ENCODE measurements around the gene SYNJ2BP. TPM values are rescaled to one million over a fixed set of nuclear protein-coding genes. Genes with fewer than 3 reads are reported as not detected.

The SYNJ2BP gene
- total RNA-seq, 1 donor from 2014 or later, result 35.7 TPM

GRCh38 chr14:70401643-70402042 lies 15.2 kb downstream of the SYNJ2BP start:
- Histone ChIP-seq H3K4me3 (ENCODE audit: insufficient read depth, low read depth, low read length) (no peak overlapping the region), H2AFZ (ENCODE audit: low read depth, low read length) (no peak overlapping the region), H3K27ac (ENCODE audit: low read depth, low read length) (no peak overlapping the region), H3K4me2 (ENCODE audit: low read length) (no peak overlapping the region), H3K9me3 (ENCODE audit: insufficient read depth, low read depth, low read length) (no peaks in the 10 kb centered on the region), H3K79me2 (ENCODE audit: insufficient read depth, low read length) (peaks cover 9% of the 10 kb centered on the region), H4K20me1 (ENCODE audit: insufficient read depth, low read length) (peaks cover 8% of the 10 kb centered on the region), H3K4me1 (ENCODE audit: insufficient read depth, low read length) (no peaks in the 10 kb centered on the region), H3K36me3 (ENCODE audit: insufficient read depth, low read length) (peaks cover 2% of the 10 kb centered on the region), H3K27me3 (ENCODE audit: insufficient read depth, low read length) (no peaks in the 10 kb centered on the region), H3K9ac (ENCODE audit: low read length) (no peak overlapping the region)
- peaks cover 4% of the 10 kb centered on the region for H3K9me3 Mint-ChIP-seq (ENCODE audit: unreplicated experiment)
- no peak for TF ChIP-seq CTCF (IDR thresholded peaks at IDR 0.05; ENCODE audit: insufficient read depth, low read depth, low read length)
- no peak for TF ChIP-seq EZH2 (IDR thresholded peaks at IDR 0.05; ENCODE audit: insufficient read depth, low read length)
- H3K36me3 Mint-ChIP-seq (ENCODE audit: low read depth, unreplicated experiment), result peaks cover 9% of the 10 kb centered on the region
- FAIRE-seq (no peak), DNase-seq (ENCODE audit: low read depth) (no peak)
- no peaks in the 10 kb centered on the region for H3K27me3 Mint-ChIP-seq (ENCODE audit: low read depth, unreplicated experiment)
- no peak overlapping the region for H3K27ac Mint-ChIP-seq (ENCODE audit: unreplicated experiment)
- no peaks in the 10 kb centered on the region for H3K4me1 Mint-ChIP-seq (ENCODE audit: low read depth, unreplicated experiment)
- no peak overlapping the region for H3K4me3 Mint-ChIP-seq (ENCODE audit: unreplicated experiment)

- TF ChIP-seq CTCF (IDR thresholded peaks at IDR 0.05; ENCODE audit: insufficient read depth, low read depth, low read length), result no peak
- TF ChIP-seq EZH2 (IDR thresholded peaks at IDR 0.05; ENCODE audit: insufficient read depth, low read length), result no peak
- Histone ChIP-seq H3K4me3 (ENCODE audit: insufficient read depth, low read depth, low read length) (no peak overlapping the region), H3K4me2 (ENCODE audit: low read length) (no peak overlapping the region), H3K4me1 (ENCODE audit: insufficient read depth, low read length) (no peaks in the 10 kb centered on the region), H3K36me3 (ENCODE audit: insufficient read depth, low read length) (peaks cover 2% of the 10 kb centered on the region), H4K20me1 (ENCODE audit: insufficient read depth, low read length) (peaks cover 4% of the 10 kb centered on the region), H3K27me3 (ENCODE audit: insufficient read depth, low read length) (no peaks in the 10 kb centered on the region), H3K9me3 (ENCODE audit: insufficient read depth, low read depth, low read length) (no peaks in the 10 kb centered on the region), H3K9ac (ENCODE audit: low read length) (no peak overlapping the region), H3K79me2 (ENCODE audit: insufficient read depth, low read length) (no peaks in the 10 kb centered on the region), H3K27ac (ENCODE audit: low read depth, low read length) (no peak overlapping the region), H2AFZ (ENCODE audit: low read depth, low read length) (no peak overlapping the region)
- no peaks in the 10 kb centered on the region for H3K4me1 Mint-ChIP-seq (ENCODE audit: low read depth, unreplicated experiment)
- H3K27ac Mint-ChIP-seq (ENCODE audit: unreplicated experiment), result no peak overlapping the region
- peaks cover 4% of the 10 kb centered on the region for H3K9me3 Mint-ChIP-seq (ENCODE audit: unreplicated experiment)
- DNase-seq (ENCODE audit: low read depth) (no peak), FAIRE-seq (no peak)
- H3K4me3 Mint-ChIP-seq (ENCODE audit: unreplicated experiment), result no peak overlapping the region
- peaks cover 9% of the 10 kb centered on the region for H3K36me3 Mint-ChIP-seq (ENCODE audit: low read depth, unreplicated experiment)
- H3K27me3 Mint-ChIP-seq (ENCODE audit: low read depth, unreplicated experiment), result no peaks in the 10 kb centered on the region
Observed at GRCh38 chr14:70398706-70399431, 18.0 kb downstream of the SYNJ2BP start.

GRCh38 chr14:70398280-70398679 lies 18.6 kb downstream of the SYNJ2BP start:
- no peak overlapping the region for H2AFZ ChIP-seq (ENCODE audit: low read depth, low read length)
- H3K9ac ChIP-seq (ENCODE audit: low read length), result no peak overlapping the region
- H3K79me2 ChIP-seq (ENCODE audit: insufficient read depth, low read length), result no peaks in the 10 kb centered on the region
- peaks cover 6% of the 10 kb centered on the region for H3K9me3 Mint-ChIP-seq (ENCODE audit: unreplicated experiment)
- H3K4me3 ChIP-seq (ENCODE audit: insufficient read depth, low read depth, low read length), result no peak overlapping the region
- H3K36me3 Mint-ChIP-seq (ENCODE audit: low read depth, unreplicated experiment), result peaks cover 9% of the 10 kb centered on the region
- DNase-seq (ENCODE audit: low read depth), result no peak
- no peaks in the 10 kb centered on the region for H3K9me3 ChIP-seq (ENCODE audit: insufficient read depth, low read depth, low read length)
- no peaks in the 10 kb centered on the region for H3K4me1 ChIP-seq (ENCODE audit: insufficient read depth, low read length)
- no peak overlapping the region for H3K27ac Mint-ChIP-seq (ENCODE audit: unreplicated experiment)
- no peaks in the 10 kb centered on the region for H3K4me1 Mint-ChIP-seq (ENCODE audit: low read depth, unreplicated experiment)
- H3K4me3 Mint-ChIP-seq (ENCODE audit: unreplicated experiment), result no peak overlapping the region
- no peaks in the 10 kb centered on the region for H3K27me3 ChIP-seq (ENCODE audit: insufficient read depth, low read length)
- H3K4me2 ChIP-seq (ENCODE audit: low read length), result no peak overlapping the region
- H3K27ac ChIP-seq (ENCODE audit: low read depth, low read length), result no peak overlapping the region
- FAIRE-seq, result no peak
- no peaks in the 10 kb centered on the region for H3K27me3 Mint-ChIP-seq (ENCODE audit: low read depth, unreplicated experiment)
- H4K20me1 ChIP-seq (ENCODE audit: insufficient read depth, low read length), result peaks cover 4% of the 10 kb centered on the region
- peaks cover 2% of the 10 kb centered on the region for H3K36me3 ChIP-seq (ENCODE audit: insufficient read depth, low read length)
- no peak for TF ChIP-seq EZH2 (IDR thresholded peaks at IDR 0.05; ENCODE audit: insufficient read depth, low read length)
- TF ChIP-seq CTCF (IDR thresholded peaks at IDR 0.05; ENCODE audit: insufficient read depth, low read depth, low read length), result no peak

Measured in astrocyte (in vitro differentiated cells and primary cell).